ENCODE measurements around the gene TM4SF4.

DNA sequence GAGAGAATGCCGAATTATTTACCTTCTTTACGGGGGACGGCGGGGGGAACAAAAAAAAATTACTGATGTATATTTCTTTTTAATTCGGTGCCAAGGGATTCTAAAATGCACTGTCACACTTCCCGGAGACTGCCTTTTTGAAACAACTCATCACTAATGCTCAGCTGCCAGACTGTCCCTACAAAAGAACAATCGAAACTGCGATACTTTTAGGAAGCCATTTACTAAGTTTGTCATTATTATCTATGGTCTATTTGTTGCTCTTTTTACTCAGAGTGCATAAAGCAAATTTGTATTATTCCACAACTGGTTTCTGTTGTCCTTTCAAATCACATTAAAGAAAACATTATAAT is 60.8 kb downstream of the TM4SF4 start:
- TF ChIP-seq, protein P1, sequence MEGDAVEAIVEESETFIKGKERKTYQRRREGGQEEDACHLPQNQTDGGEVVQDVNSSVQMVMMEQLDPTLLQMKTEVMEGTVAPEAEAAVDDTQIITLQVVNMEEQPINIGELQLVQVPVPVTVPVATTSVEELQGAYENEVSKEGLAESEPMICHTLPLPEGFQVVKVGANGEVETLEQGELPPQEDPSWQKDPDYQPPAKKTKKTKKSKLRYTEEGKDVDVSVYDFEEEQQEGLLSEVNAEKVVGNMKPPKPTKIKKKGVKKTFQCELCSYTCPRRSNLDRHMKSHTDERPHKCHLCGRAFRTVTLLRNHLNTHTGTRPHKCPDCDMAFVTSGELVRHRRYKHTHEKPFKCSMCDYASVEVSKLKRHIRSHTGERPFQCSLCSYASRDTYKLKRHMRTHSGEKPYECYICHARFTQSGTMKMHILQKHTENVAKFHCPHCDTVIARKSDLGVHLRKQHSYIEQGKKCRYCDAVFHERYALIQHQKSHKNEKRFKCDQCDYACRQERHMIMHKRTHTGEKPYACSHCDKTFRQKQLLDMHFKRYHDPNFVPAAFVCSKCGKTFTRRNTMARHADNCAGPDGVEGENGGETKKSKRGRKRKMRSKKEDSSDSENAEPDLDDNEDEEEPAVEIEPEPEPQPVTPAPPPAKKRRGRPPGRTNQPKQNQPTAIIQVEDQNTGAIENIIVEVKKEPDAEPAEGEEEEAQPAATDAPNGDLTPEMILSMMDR (IDR thresholded peaks at IDR 0.05) = no peak
- TF ChIP-seq POLR2A (IDR thresholded peaks at IDR 0.05) = no peak
